OCI-LY1 (cell line): ENCODE measurements around the gene IGFALS.

Experiments
- H2AFZ ChIP-seq: fragments of 200-600 bp; sonication (generic), shearing (Covaris generic); 2 replicates; pipeline ENCODE4 v1.6.0; 2014; ENCODE audit warnings: antibody characterized with exemption, mild to moderate bottlenecking, low read length
- H3F3A ChIP-seq: fragments of 200-600 bp; sonication (generic), shearing (Covaris generic); 2 replicates; pipeline ENCODE4 v1.6.0; 2014; ENCODE audit warnings: mild to moderate bottlenecking, antibody characterized with exemption, low read length, moderate library complexity; ENCODE audit not compliant: insufficient read depth
- H3K27ac ChIP-seq: fragments of 200-600 bp; sonication (generic); 2 replicates; pipeline ENCODE4 v1.5.1; 2014; ENCODE audit warnings: low read length, mixed run types, mild to moderate bottlenecking, low read depth; ENCODE audit not compliant: poor library complexity, severe bottlenecking
- H3K27me3 ChIP-seq: fragments of 200-600 bp; sonication (generic); 2 replicates; pipeline ENCODE4 v1.6.0; 2014; ENCODE audit warnings: antibody characterized with exemption, mild to moderate bottlenecking, low read length, moderate library complexity; ENCODE audit not compliant: insufficient read depth
- H3K36me3 ChIP-seq: fragments of 200-600 bp; sonication (generic); 2 replicates; pipeline ENCODE4 v1.6.1; 2014; ENCODE audit warnings: mild to moderate bottlenecking, antibody characterized with exemption, low read length, moderate library complexity, mixed read lengths; ENCODE audit not compliant: insufficient read depth
- H3K4me1 ChIP-seq: fragments of 200-600 bp; sonication (generic); 2 replicates; pipeline ENCODE4 v1.5.1; 2014; ENCODE audit warnings: mild to moderate bottlenecking, low read length, moderate library complexity; ENCODE audit not compliant: insufficient read depth, severe bottlenecking
- H3K4me2 ChIP-seq: fragments of 200-600 bp; sonication (generic), shearing (Covaris generic); 2 replicates; pipeline ENCODE4 v1.6.1; 2014; ENCODE audit warnings: low read length
- H3K4me3 ChIP-seq: fragments of 200-600 bp; sonication (generic); 2 replicates; pipeline ENCODE4 v1.5.1; 2014; ENCODE audit warnings: low read length, low read depth, mild to moderate bottlenecking, mixed read lengths; ENCODE audit not compliant: poor library complexity, severe bottlenecking
- H3K79me2 ChIP-seq: fragments of 200-600 bp; shearing (Covaris generic); 2 replicates; pipeline ENCODE4 v1.6.1; 2016; ENCODE audit warnings: mixed run types, low read length, mixed read lengths; ENCODE audit not compliant: insufficient read depth
- H3K9ac ChIP-seq: fragments of 200-600 bp; sonication (generic), shearing (Covaris generic); 2 replicates; pipeline ENCODE4 v1.6.1; 2014; ENCODE audit warnings: mild to moderate bottlenecking, low read length, mixed read lengths
- H3K9me2 ChIP-seq: fragments of 200-600 bp; sonication (generic), shearing (Covaris generic); 2 replicates; pipeline ENCODE4 v1.6.1; 2014; ENCODE audit warnings: low read depth, mild to moderate bottlenecking, low read length, mixed read lengths
- H3K9me3 ChIP-seq: fragments of 200-600 bp; shearing (Covaris generic); 2 replicates; pipeline ENCODE4 v1.6.1; 2014; ENCODE audit warnings: low read length, mixed read lengths
- H4K20me1 ChIP-seq: fragments of 200-600 bp; sonication (generic), shearing (Covaris generic); 2 replicates; pipeline ENCODE4 v1.6.0; 2016; ENCODE audit warnings: mild to moderate bottlenecking, low read length; ENCODE audit not compliant: insufficient read depth
- EZH2 ChIP-seq: fragments of 200-600 bp; sonication (generic), shearing (Covaris generic); IDR thresholded peaks from 2 replicates; pipeline ENCODE4 v1.8.0; 2017; ENCODE audit warnings: borderline replicate concordance, mixed run types, mild to moderate bottlenecking, antibody characterized with exemption, low read length, moderate library complexity, mixed read lengths
- TF ChIP-seq, protein P1 (sequence below): fragments of 200-600 bp; sonication (generic), shearing (Covaris generic); IDR thresholded peaks from 2 replicates; pipeline ENCODE4 v1.5.1; 2017; ENCODE audit warnings: mild to moderate bottlenecking, antibody characterized with exemption, low read length, moderate library complexity, mixed read lengths

IGFALS gene

DNA sequence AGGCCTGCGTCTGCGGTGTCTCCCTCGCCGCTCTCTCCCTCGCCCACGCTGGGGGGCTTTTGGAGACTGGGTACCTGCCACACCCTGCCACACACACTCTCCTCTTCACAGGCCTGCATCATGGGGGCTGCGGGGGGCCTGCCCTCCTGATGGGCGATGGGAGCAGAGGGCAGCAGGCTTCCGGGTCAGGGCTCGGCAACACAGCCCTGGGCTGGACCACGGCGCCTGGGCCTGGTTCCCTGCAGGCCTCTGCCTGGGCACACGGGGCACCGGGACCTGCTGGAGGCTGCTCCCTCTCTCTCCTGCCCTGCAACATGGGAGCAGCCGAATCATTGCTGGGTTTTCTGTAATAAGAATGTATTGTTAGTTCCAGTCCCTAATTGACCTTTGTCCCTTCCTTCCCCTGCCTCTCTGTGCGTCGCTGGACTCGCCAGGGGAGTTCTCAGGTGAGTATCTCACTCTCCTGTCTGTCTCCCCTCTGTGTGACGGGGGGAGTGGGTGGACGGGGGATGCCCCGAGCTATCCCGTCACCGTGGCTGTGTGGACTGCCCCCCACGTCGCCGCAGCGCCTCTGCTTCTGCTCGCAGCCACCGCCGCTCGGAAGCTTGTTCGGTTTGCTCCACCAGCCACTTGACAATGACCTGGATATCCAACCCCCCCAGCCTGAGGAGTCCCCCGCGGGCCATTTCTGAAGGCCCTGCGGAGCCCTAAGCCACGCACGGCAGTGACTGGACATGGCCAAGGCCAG lies 35.6 kb downstream of the IGFALS start:
- Histone ChIP-seq H3K9me3 (no peaks in the 10 kb centered on the region), H3F3A (no peaks in the 10 kb centered on the region), H3K27ac (no peak overlapping the region), H3K27me3 (no peaks in the 10 kb centered on the region), H3K79me2 (no peaks in the 10 kb centered on the region), H3K4me2 (no peak overlapping the region), H3K4me1 (no peaks in the 10 kb centered on the region), H3K4me3 (no peak overlapping the region), H3K9me2 (no peaks in the 10 kb centered on the region), H2AFZ (no peak overlapping the region), H4K20me1 (no peaks in the 10 kb centered on the region), H3K9ac (no peak overlapping the region), H3K36me3 (peaks cover 42% of the 10 kb centered on the region)
- TF ChIP-seq EZH2, result no peak
- TF ChIP-seq, protein P1, sequence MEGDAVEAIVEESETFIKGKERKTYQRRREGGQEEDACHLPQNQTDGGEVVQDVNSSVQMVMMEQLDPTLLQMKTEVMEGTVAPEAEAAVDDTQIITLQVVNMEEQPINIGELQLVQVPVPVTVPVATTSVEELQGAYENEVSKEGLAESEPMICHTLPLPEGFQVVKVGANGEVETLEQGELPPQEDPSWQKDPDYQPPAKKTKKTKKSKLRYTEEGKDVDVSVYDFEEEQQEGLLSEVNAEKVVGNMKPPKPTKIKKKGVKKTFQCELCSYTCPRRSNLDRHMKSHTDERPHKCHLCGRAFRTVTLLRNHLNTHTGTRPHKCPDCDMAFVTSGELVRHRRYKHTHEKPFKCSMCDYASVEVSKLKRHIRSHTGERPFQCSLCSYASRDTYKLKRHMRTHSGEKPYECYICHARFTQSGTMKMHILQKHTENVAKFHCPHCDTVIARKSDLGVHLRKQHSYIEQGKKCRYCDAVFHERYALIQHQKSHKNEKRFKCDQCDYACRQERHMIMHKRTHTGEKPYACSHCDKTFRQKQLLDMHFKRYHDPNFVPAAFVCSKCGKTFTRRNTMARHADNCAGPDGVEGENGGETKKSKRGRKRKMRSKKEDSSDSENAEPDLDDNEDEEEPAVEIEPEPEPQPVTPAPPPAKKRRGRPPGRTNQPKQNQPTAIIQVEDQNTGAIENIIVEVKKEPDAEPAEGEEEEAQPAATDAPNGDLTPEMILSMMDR, result no peak

DNA sequence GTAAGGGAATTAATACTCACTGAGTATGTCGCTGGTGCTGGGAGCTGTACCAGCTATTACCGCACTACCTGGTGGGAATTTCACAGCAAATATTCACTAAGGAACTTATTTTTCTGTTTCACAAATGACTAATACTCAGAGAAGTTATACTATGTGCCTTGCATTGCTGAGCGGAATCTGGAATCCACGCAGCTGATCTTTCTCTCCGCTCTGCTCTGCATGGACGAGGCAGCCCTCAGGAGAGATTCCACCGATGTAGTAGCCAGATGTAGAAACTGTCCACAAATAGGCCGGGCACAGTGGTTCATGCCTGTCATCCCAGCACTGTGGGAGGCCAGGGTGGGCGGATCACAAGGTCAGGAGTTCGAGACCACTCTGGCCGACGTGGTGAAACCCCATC lies 39.3 kb downstream of the IGFALS start:
- Histone ChIP-seq H3K4me1 (no peaks in the 10 kb centered on the region), H3K9me2 (no peaks in the 10 kb centered on the region), H3K9ac (no peak overlapping the region)

DNA sequence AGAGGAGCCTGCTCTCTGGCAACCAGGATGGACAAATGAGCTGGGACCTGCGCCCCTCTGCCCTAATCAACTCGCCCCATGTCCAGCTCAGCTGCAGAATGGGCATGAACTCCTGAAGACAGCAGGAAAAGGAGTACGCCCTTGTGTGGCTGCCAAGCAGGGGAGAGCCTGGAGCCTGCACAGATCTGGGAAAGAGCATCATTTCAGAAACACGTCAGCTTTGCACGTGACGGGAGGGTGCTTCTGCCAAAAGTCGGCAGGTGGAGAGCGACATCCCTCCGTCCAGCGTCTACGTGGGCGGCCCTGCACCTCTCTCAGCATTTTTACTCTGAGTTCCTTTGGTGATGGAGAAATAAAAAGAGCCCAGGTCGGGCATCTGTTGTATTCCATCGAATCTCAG lies 40.7 kb downstream of the IGFALS start:
- Histone ChIP-seq H2AFZ (no peak overlapping the region), H3K9me3 (no peaks in the 10 kb centered on the region), H3F3A (no peaks in the 10 kb centered on the region), H4K20me1 (no peaks in the 10 kb centered on the region), H3K9ac (no peak overlapping the region), H3K27ac (no peak overlapping the region), H3K27me3 (no peaks in the 10 kb centered on the region), H3K4me1 (no peaks in the 10 kb centered on the region), H3K36me3 (peaks cover 52% of the 10 kb centered on the region), H3K79me2 (no peaks in the 10 kb centered on the region), H3K4me2 (no peak overlapping the region), H3K4me3 (no peak overlapping the region), H3K9me2 (no peaks in the 10 kb centered on the region)
- TF ChIP-seq, protein P1, result no peak
- no peak for TF ChIP-seq EZH2

More for the DNA sequence above, 39.3 kb downstream of the IGFALS start:
- Histone ChIP-seq H4K20me1 (no peaks in the 10 kb centered on the region), H3K4me3 (no peak overlapping the region), H3K27me3 (no peaks in the 10 kb centered on the region), H3K27ac (no peak overlapping the region), H3K36me3 (peaks cover 43% of the 10 kb centered on the region), H3K79me2 (no peaks in the 10 kb centered on the region), H3F3A (no peaks in the 10 kb centered on the region), H2AFZ (no peak overlapping the region), H3K4me2 (no peak overlapping the region), H3K9me3 (no peaks in the 10 kb centered on the region)
- TF ChIP-seq, protein P1, result no peak
- no peak for TF ChIP-seq EZH2
